GM13977 (cell line): ENCODE data around the gene GNL2.

Source experiments
- DNase-seq: peaks from one replicate; pipeline ENCODE4 v3.0.0; 2012; ENCODE audit warnings: low spot score
- CTCF ChIP-seq: IDR thresholded peaks from 2 replicates; pipeline ENCODE4 v1.5.1; 2012; ENCODE audit warnings: mild to moderate bottlenecking, control low read depth; ENCODE audit not compliant: insufficient read depth; ENCODE audit errors: extremely low read depth, missing control alignments
- in situ Hi-C: fragments of 300-500 bp; cut with MboI; formaldehyde crosslinking; loops from one replicate; pipeline ENCODE4 v1.12.0; 2022; ENCODE audit warnings: low sequenced_read_pairs, low pct_unique_long_range_greater_than_20kb, mixed read lengths, inconsistent platforms; ENCODE audit not compliant: unreplicated experiment

The GNL2 gene

GRCh38 chr1:37595440-37596181 lies at the start of gene GNL2:
Gene GNL2 (minus strand): TSS chr1:37595937. CDS start chr1:37595822, 115 bp downstream.
- in situ Hi-C loops, result no loop called here
- no peak for TF ChIP-seq CTCF
- DNase-seq, result peak; percentile 97

GRCh38 chr1:37641059-37641458 lies 45.3 kb upstream of the GNL2 start:
- in situ Hi-C loops, result no loop called here
- no peak for DNase-seq
- no peak for TF ChIP-seq CTCF

GRCh38 chr1:37636435-37636834 lies 40.7 kb upstream of the GNL2 start:
- no peak for TF ChIP-seq CTCF
- in situ Hi-C loops, result no loop called here
- DNase-seq, result no peak

GRCh38 chr1:37634992-37635902 lies 39.5 kb upstream of the GNL2 start:
- no peak for DNase-seq
- TF ChIP-seq CTCF, result no peak
- in situ Hi-C loops, result no loop called here

GRCh38 chr1:37634244-37634991 lies 38.7 kb upstream of the GNL2 start, which contains the start of gene RSPO1:
Gene RSPO1 (minus strand): TSS chr1:37634892. CDS start chr1:37629661, 5,231 bp downstream.
- peak; percentile 57 for DNase-seq
- in situ Hi-C loops, result no loop called here
- TF ChIP-seq CTCF, result no peak

GRCh38 chr1:37633938-37634243 lies 38.2 kb upstream of the GNL2 start:
- no peak for DNase-seq
- no peak for TF ChIP-seq CTCF
- in situ Hi-C loops, result no loop called here
